HCT116 (cell line): Measurements from ENCODE around the gene TRAF5.

Source experiments
- EZH2phosphoT487 ChIP-seq: fragments of 200-600 bp; IDR thresholded peaks from 2 replicates; pipeline ENCODE4 v1.6.1; 2018; ENCODE audit warnings: antibody characterized with exemption, borderline replicate concordance
- POLR2A ChIP-seq: IDR thresholded peaks from 2 replicates; pipeline ENCODE4 v1.7.0; 2011; ENCODE audit warnings: borderline replicate concordance; ENCODE audit not compliant: insufficient read depth, insufficient read length; ENCODE audit errors: extremely low read depth
- POLR2AphosphoS5 ChIP-seq: IDR thresholded peaks from 2 replicates; pipeline ENCODE4 v1.6.1; 2011; ENCODE audit warnings: mild to moderate bottlenecking, low read depth, low read length, moderate library complexity
- RAD21 ChIP-seq: IDR thresholded peaks from 2 replicates; pipeline ENCODE4 v1.6.1; 2012; ENCODE audit warnings: low read depth, mild to moderate bottlenecking
- TCF7L2 ChIP-seq: IDR thresholded peaks from 2 replicates; pipeline ENCODE4 v1.7.0; 2011; ENCODE audit warnings: borderline replicate concordance, inconsistent platforms; ENCODE audit not compliant: insufficient read depth, insufficient read length; ENCODE audit errors: extremely low read depth
- ZNF274 ChIP-seq: fragments of 200-500 bp; sonication (Bioruptor generic); IDR thresholded peaks from 2 replicates; pipeline ENCODE4 v1.6.1; 2014; ENCODE audit warnings: mild to moderate bottlenecking, low read depth, low read length, inconsistent platforms
- TF ChIP-seq, protein P1 (sequence below): IDR thresholded peaks from 2 replicates; pipeline ENCODE4 v1.6.1; 2012
- TF ChIP-seq, protein P2 (sequence below), 3 experiments: fragments of 200-600 bp in 1 of 3; sonication (generic) in 1 of 3; IDR thresholded peaks in 2 of 3; conservative IDR thresholded peaks in 1 of 3; 2 replicates each; pipeline ENCODE4 v1.5.1; 2012 to 2017; ENCODE audit warnings: low read depth in 2 of 3, low read length in 2 of 3, antibody characterized with exemption in 1 of 3, borderline replicate concordance in 1 of 3, control low read depth in 1 of 3, mild to moderate bottlenecking in 1 of 3, mixed read lengths in 1 of 3, mixed run types in 1 of 3, moderate library complexity in 1 of 3; ENCODE audit not compliant: insufficient read depth in 1 of 3
- TF ChIP-seq, protein P3 (sequence below): IDR thresholded peaks from 2 replicates; pipeline ENCODE4 v1.6.1; 2012; ENCODE audit warnings: low read depth

DNA sequence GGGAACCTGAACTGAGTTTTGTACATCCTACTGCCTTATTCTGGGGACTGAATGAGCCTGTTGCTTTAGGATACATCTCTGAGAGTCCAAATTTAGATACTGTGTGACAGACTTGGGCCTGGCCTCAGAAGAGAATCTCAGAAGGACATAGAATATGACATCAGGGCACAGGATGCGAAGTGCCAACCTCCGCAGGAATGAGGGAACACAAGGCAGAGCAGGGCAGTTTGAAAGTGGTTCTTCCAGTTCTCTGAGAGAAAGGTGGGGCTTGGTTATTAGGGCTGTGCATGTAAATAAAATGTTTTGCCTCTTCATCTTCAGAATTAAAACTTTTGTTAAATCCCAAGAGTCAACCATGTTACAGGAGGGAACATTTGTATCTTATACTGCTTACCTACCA, 23.1 kb downstream of the TRAF5 start:
- TF ChIP-seq, protein P1, sequence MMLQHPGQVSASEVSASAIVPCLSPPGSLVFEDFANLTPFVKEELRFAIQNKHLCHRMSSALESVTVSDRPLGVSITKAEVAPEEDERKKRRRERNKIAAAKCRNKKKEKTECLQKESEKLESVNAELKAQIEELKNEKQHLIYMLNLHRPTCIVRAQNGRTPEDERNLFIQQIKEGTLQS = no peak
- TF ChIP-seq, protein P2, sequence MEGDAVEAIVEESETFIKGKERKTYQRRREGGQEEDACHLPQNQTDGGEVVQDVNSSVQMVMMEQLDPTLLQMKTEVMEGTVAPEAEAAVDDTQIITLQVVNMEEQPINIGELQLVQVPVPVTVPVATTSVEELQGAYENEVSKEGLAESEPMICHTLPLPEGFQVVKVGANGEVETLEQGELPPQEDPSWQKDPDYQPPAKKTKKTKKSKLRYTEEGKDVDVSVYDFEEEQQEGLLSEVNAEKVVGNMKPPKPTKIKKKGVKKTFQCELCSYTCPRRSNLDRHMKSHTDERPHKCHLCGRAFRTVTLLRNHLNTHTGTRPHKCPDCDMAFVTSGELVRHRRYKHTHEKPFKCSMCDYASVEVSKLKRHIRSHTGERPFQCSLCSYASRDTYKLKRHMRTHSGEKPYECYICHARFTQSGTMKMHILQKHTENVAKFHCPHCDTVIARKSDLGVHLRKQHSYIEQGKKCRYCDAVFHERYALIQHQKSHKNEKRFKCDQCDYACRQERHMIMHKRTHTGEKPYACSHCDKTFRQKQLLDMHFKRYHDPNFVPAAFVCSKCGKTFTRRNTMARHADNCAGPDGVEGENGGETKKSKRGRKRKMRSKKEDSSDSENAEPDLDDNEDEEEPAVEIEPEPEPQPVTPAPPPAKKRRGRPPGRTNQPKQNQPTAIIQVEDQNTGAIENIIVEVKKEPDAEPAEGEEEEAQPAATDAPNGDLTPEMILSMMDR (IDR thresholded peaks at IDR 0.05 in 2 of 3, conservative IDR thresholded peaks at IDR 0.05 in 1 of 3; ENCODE audit: borderline replicate concordance in 1 of 3, insufficient read depth in 1 of 3, low read depth in 2 of 3, low read length in 2 of 3) = no peak
- TF ChIP-seq POLR2A (no peak), RAD21 (no peak), TCF7L2 (no peak), ZNF274 (no peak), POLR2AphosphoS5 (no peak), EZH2phosphoT487 (no peak)
- TF ChIP-seq, protein P3, sequence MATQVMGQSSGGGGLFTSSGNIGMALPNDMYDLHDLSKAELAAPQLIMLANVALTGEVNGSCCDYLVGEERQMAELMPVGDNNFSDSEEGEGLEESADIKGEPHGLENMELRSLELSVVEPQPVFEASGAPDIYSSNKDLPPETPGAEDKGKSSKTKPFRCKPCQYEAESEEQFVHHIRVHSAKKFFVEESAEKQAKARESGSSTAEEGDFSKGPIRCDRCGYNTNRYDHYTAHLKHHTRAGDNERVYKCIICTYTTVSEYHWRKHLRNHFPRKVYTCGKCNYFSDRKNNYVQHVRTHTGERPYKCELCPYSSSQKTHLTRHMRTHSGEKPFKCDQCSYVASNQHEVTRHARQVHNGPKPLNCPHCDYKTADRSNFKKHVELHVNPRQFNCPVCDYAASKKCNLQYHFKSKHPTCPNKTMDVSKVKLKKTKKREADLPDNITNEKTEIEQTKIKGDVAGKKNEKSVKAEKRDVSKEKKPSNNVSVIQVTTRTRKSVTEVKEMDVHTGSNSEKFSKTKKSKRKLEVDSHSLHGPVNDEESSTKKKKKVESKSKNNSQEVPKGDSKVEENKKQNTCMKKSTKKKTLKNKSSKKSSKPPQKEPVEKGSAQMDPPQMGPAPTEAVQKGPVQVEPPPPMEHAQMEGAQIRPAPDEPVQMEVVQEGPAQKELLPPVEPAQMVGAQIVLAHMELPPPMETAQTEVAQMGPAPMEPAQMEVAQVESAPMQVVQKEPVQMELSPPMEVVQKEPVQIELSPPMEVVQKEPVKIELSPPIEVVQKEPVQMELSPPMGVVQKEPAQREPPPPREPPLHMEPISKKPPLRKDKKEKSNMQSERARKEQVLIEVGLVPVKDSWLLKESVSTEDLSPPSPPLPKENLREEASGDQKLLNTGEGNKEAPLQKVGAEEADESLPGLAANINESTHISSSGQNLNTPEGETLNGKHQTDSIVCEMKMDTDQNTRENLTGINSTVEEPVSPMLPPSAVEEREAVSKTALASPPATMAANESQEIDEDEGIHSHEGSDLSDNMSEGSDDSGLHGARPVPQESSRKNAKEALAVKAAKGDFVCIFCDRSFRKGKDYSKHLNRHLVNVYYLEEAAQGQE = no peak
